Measurements from ENCODE around the gene RSPO3. TPM values are rescaled to one million over a fixed set of nuclear protein-coding genes. Genes with fewer than 3 reads are reported as not detected.

The RSPO3 gene
- total and polyA plus RNA-seq, 2 of the 13 experiments (the other 11 are each of a cell fraction or from before 2014, with no cell fraction given) = not detected

GRCh38 chr6:127180426-127180825, 62.0 kb downstream of the RSPO3 start (continued):
- TF ChIP-seq ZFP62 (CRISPR knock-in tag; IDR thresholded peaks at IDR 0.05) (no peak), ZNF225 (CRISPR knock-in tag; IDR thresholded peaks at IDR 0.05) (no peak), SNAI1 (CRISPR knock-in tag; IDR thresholded peaks at IDR 0.05; ENCODE audit: borderline replicate concordance) (no peak), ZNF615 (CRISPR knock-in tag; IDR thresholded peaks at IDR 0.05; ENCODE audit: borderline replicate concordance) (no peak), FOSL2 (CRISPR knock-in tag; IDR thresholded peaks at IDR 0.05) (no peak), SMAD3 (CRISPR knock-in tag; IDR thresholded peaks at IDR 0.05) (no peak), ZNF329 (CRISPR knock-in tag; IDR thresholded peaks at IDR 0.05; ENCODE audit: low read depth) (no peak), ZNF232 (CRISPR knock-in tag; IDR thresholded peaks at IDR 0.05; ENCODE audit: borderline replicate concordance) (no peak), CSRNP1 (CRISPR knock-in tag; IDR thresholded peaks at IDR 0.05) (no peak), ATF5 (CRISPR knock-in tag; IDR thresholded peaks at IDR 0.05; ENCODE audit: low read depth) (no peak), ZNF160 (CRISPR knock-in tag; IDR thresholded peaks at IDR 0.05) (no peak), ARID5B (CRISPR knock-in tag; IDR thresholded peaks at IDR 0.05) (no peak), ARHGAP35 (CRISPR knock-in tag; IDR thresholded peaks at IDR 0.05; ENCODE audit: borderline replicate concordance) (no peak), ZNF549 (CRISPR knock-in tag; IDR thresholded peaks at IDR 0.05) (no peak), PAX8 (CRISPR knock-in tag; IDR thresholded peaks at IDR 0.05; ENCODE audit: borderline replicate concordance) (no peak)

Measured in HepG2 (cell line).